Measurements from ENCODE around the gene SDCBP2. TPM values are rescaled to one million over a fixed set of nuclear protein-coding genes. Genes with fewer than 3 reads are reported as not detected.

Gene SDCBP2
- total and polyA plus RNA-seq, 2 experiments from 2014 or later, result 3.2 to 5.3 TPM

- Histone ChIP-seq H3K4me2 (no peak overlapping the region), H3K4me3 (no peak overlapping the region), H3K27me3 (ENCODE audit: insufficient read depth) (no peaks in the 10 kb centered on the region), H3K27ac (ENCODE audit: low read depth) (no peak overlapping the region), H3K9me2 (ENCODE audit: insufficient read depth) (no peaks in the 10 kb centered on the region), H3K36me3 (ENCODE audit: insufficient read depth) (no peaks in the 10 kb centered on the region), H3F3A (replicated peaks; ENCODE audit: low read depth) (no peaks in the 10 kb centered on the region), H2AFZ (no peak overlapping the region), H3K4me1 (ENCODE audit: insufficient read depth) (peaks cover 5% of the 10 kb centered on the region), H4K20me1 (replicated peaks; ENCODE audit: insufficient read depth) (peaks cover 25% of the 10 kb centered on the region), H3K79me2 (replicated peaks; ENCODE audit: insufficient read depth) (peaks cover 34% of the 10 kb centered on the region)
- H3K4me3 Mint-ChIP-seq, result no peak overlapping the region
- no peaks in the 10 kb centered on the region for H3K9me3 Mint-ChIP-seq
- TF ChIP-seq, protein P1, sequence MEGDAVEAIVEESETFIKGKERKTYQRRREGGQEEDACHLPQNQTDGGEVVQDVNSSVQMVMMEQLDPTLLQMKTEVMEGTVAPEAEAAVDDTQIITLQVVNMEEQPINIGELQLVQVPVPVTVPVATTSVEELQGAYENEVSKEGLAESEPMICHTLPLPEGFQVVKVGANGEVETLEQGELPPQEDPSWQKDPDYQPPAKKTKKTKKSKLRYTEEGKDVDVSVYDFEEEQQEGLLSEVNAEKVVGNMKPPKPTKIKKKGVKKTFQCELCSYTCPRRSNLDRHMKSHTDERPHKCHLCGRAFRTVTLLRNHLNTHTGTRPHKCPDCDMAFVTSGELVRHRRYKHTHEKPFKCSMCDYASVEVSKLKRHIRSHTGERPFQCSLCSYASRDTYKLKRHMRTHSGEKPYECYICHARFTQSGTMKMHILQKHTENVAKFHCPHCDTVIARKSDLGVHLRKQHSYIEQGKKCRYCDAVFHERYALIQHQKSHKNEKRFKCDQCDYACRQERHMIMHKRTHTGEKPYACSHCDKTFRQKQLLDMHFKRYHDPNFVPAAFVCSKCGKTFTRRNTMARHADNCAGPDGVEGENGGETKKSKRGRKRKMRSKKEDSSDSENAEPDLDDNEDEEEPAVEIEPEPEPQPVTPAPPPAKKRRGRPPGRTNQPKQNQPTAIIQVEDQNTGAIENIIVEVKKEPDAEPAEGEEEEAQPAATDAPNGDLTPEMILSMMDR (conservative IDR thresholded peaks at IDR 0.05; ENCODE audit: low read depth in 2 of 2), result no peak
- no peak for TF ChIP-seq ZNF331 (CRISPR knock-in tag; IDR thresholded peaks at IDR 0.05; ENCODE audit: low read depth)
- no peak for TF ChIP-seq EZH2phosphoT487 (IDR thresholded peaks at IDR 0.05; ENCODE audit: unreplicated experiment)
- no peak for TF ChIP-seq ZNF114 (CRISPR knock-in tag; IDR thresholded peaks at IDR 0.05)
- TF ChIP-seq ZNF462 (CRISPR knock-in tag; IDR thresholded peaks at IDR 0.05), result no peak
- no peak for TF ChIP-seq POLR2AphosphoS5 (IDR thresholded peaks at IDR 0.05; ENCODE audit: low read depth)
- TF ChIP-seq EZH2 (IDR thresholded peaks at IDR 0.05; ENCODE audit: low read depth, unreplicated experiment), result no peak
- TF ChIP-seq NANOG (IDR thresholded peaks at IDR 0.05; ENCODE audit: borderline replicate concordance), result no peak
- TF ChIP-seq CREB1 (CRISPR knock-in tag; IDR thresholded peaks at IDR 0.05; ENCODE audit: low read depth), result no peak
- TF ChIP-seq ETS1 (IDR thresholded peaks at IDR 0.05), result no peak
- no peak for TF ChIP-seq JUNB (IDR thresholded peaks at IDR 0.05; ENCODE audit: unreplicated experiment)
- no peak for TF ChIP-seq REST (IDR thresholded peaks at IDR 0.05; ENCODE audit: unreplicated experiment)
- TF ChIP-seq STAT1 (IDR thresholded peaks at IDR 0.05; ENCODE audit: unreplicated experiment), result no peak
- peaks cover 20% of the 10 kb centered on the region for H3K36me3 Mint-ChIP-seq (ENCODE audit: low read depth)
- no peak overlapping the region for H3K27ac Mint-ChIP-seq
- peaks cover 15% of the 10 kb centered on the region for H3K4me1 Mint-ChIP-seq
- peaks cover 8% of the 10 kb centered on the region for H3K27me3 Mint-ChIP-seq (ENCODE audit: insufficient read depth, low read depth, poor library complexity)
- no peak for DNase-seq (ENCODE audit: low spot score)
- no peak for ATAC-seq
Measured at GRCh38 chr20:1331101-1331500, 2.2 kb upstream of the SDCBP2 start.

Measured in GM23338 (cell line).